GM12865 (cell line): ENCODE data around the gene ADARB2.

Experiments used
- DNase-seq: peaks from one replicate; pipeline ENCODE4 v3.0.0; 2010; ENCODE audit warnings: low read depth
- H3K4me3 ChIP-seq: 2 replicates; pipeline ENCODE4 v1.5.1; 2011; ENCODE audit warnings: mild to moderate bottlenecking, low read depth, low read length, control low read depth
- TF ChIP-seq, protein P1 (sequence below): IDR thresholded peaks from 2 replicates; pipeline ENCODE4 v1.5.1; 2011; ENCODE audit warnings: low read length, control low read depth, low read depth, inconsistent platforms; ENCODE audit not compliant: insufficient read depth; ENCODE audit errors: missing control alignments

ADARB2 gene

DNA sequence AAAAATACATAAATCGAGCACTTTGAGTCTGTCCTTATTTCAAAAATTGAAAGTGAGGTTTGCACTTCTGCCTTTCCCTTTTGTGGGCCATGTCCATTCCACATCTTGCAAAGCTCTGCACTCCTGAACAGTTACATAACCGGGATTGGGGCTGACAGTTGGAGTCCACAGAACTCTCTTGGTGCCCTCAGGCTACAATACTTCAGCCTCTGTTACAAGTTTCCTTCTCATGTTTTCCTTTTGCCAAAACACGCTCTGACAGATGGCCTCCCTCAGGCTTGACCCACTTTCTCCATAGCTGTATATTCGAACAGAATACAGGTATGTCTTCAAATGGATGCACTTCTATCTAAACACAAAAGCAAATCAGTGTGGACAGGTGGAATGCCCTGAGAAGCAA is 345.2 kb downstream of the ADARB2 start:
- TF ChIP-seq, protein P1, sequence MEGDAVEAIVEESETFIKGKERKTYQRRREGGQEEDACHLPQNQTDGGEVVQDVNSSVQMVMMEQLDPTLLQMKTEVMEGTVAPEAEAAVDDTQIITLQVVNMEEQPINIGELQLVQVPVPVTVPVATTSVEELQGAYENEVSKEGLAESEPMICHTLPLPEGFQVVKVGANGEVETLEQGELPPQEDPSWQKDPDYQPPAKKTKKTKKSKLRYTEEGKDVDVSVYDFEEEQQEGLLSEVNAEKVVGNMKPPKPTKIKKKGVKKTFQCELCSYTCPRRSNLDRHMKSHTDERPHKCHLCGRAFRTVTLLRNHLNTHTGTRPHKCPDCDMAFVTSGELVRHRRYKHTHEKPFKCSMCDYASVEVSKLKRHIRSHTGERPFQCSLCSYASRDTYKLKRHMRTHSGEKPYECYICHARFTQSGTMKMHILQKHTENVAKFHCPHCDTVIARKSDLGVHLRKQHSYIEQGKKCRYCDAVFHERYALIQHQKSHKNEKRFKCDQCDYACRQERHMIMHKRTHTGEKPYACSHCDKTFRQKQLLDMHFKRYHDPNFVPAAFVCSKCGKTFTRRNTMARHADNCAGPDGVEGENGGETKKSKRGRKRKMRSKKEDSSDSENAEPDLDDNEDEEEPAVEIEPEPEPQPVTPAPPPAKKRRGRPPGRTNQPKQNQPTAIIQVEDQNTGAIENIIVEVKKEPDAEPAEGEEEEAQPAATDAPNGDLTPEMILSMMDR, result no peak
- no peak for DNase-seq
- H3K4me3 ChIP-seq, result no peak overlapping the region

DNA sequence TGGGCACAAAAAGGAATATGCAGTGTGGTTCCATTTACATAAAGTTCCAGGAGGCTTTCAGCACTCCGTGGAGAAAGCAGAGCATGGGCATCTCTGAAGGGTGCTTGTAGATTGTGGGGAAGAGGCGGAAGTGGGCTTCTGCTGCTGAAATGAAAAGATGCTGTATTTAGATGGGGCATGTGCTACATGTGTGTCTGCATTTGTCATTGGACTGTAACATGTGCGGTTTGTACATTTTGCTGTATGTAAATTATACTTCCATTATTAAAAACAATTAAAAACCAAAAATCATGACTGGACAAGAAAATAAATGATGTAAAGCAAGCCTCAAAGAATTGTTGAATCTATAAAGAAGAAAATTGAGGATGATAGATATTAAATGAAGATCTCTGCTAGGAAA is 347.1 kb downstream of the ADARB2 start:
- TF ChIP-seq, protein P1, result no peak
- DNase-seq, result no peak
- no peak overlapping the region for H3K4me3 ChIP-seq

DNA sequence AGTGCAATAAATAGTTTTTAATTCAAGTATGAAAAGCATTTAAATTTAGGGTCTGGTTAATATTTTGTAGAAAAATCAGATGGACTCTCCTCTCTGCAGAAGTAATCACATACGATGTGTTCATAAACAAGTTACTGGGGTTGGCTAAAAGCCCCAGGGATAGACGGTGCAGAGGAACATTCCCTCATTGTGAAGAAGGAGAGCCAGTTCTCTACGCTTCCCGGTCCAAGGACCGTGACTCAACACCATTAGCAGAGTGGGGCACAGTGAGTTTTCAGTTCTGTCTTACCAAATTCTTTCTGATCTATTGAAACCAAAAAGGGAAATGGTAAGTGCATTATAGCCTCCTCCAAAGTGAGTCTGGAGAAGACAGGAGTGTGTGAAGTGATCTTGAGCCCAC is 353.3 kb downstream of the ADARB2 start:
- no peak overlapping the region for H3K4me3 ChIP-seq
- DNase-seq, result no peak
- TF ChIP-seq, protein P1, result no peak

GRCh38 chr10:1382711-1383110 is 354.6 kb downstream of the ADARB2 start:
- H3K4me3 ChIP-seq, result no peak overlapping the region
- TF ChIP-seq, protein P1, result no peak
- DNase-seq, result no peak

- H3K4me3 ChIP-seq, result no peak overlapping the region
- TF ChIP-seq, protein P1, result no peak
- DNase-seq, result no peak
Observed at GRCh38 chr10:1381339-1381738, 356.0 kb downstream of the ADARB2 start.

DNA sequence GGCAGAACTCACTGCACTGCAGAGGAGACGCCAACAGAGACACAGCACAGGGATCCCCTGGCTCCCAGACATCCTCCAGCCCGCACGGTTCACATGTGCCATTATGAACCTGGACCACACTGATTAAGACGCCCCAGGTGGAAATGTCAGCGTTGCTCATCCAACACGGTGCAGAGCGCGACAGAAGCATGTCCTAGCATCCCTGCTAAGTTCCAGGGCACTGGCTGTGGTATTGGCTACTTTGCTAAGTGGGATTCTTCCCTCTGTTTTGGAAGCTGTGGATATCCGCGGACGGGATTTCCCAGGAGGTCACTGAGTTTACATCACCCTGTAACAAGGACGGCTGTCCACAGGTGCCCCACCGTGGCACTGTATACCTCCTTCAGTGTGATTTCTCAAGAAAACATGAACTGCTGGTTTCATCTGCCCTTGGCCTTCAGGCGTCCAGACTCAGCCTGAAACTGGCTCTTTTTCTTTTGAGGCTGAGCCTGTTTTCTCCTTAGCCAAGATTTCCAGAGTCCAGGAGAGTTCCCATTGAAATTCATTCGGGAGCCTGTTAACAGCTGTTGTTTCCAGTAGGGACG is 357.1 kb downstream of the ADARB2 start:
- DNase-seq, result no peak
- TF ChIP-seq, protein P1, result no peak

GRCh38 chr10:1379601-1380000 is 357.7 kb downstream of the ADARB2 start:
- no peak for DNase-seq
- H3K4me3 ChIP-seq, result no peak overlapping the region
- TF ChIP-seq, protein P1, result no peak

More for the DNA sequence above, 357.1 kb downstream of the ADARB2 start:
- H3K4me3 ChIP-seq, result no peak overlapping the region
